ENCODE data around the gene CDK17. TPM values are rescaled to one million over a fixed set of nuclear protein-coding genes. Genes with fewer than 3 reads are reported as not detected.
"Not testable (repeated sequence)": the region's sequence is repeated elsewhere in the genome, so short reads cannot be mapped to it uniquely, and the experiment has no call there.

Gene CDK17
- total and polyA plus RNA-seq, 12 donors: 8.5 to 32.4 (median 21.0) TPM

DNA sequence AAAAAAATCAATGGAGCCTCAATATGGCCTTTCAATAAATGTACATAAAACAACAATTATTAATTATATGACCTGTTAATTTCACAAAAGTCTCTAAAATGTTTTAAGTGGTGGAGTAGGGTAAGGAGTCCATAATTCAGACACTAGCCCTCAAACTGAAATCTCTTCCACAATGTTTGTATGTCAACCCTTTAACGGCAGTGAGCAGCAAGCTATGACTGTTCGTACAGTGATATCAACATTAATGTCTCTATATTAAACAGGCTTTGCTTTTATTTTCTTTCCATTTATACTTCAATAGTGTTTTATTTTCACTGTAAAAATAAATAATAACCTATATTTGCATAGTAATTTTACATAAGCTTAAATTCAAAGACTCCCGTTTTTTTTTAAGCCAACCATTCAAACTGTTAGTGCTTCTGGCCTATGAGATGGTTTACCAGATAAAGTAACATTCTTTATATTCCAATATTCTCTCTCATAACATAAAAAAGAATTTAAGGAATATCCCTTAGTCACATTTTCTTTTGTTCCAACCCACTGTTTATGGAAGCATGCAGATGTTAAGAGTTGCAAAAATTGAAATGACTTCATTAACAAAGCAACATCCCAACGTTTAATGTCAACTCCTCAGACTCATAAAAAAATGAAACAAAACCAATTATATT, 2.3 kb downstream of the CDK17 start:
- TF ChIP-seq, protein P1, sequence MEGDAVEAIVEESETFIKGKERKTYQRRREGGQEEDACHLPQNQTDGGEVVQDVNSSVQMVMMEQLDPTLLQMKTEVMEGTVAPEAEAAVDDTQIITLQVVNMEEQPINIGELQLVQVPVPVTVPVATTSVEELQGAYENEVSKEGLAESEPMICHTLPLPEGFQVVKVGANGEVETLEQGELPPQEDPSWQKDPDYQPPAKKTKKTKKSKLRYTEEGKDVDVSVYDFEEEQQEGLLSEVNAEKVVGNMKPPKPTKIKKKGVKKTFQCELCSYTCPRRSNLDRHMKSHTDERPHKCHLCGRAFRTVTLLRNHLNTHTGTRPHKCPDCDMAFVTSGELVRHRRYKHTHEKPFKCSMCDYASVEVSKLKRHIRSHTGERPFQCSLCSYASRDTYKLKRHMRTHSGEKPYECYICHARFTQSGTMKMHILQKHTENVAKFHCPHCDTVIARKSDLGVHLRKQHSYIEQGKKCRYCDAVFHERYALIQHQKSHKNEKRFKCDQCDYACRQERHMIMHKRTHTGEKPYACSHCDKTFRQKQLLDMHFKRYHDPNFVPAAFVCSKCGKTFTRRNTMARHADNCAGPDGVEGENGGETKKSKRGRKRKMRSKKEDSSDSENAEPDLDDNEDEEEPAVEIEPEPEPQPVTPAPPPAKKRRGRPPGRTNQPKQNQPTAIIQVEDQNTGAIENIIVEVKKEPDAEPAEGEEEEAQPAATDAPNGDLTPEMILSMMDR (IDR thresholded peaks at IDR 0.05): no peak
- intact Hi-C loops (cut with DNase I): loop anchor here in 7 of 10 donors (2.0 to 10.0 kb wide), 10 partner anchors 21 to 333 kb away; no protein-coding TSS in a partner anchor
- Histone ChIP-seq H3K4me1 (peaks cover 0 to 62% (median 45%) of the 10 kb centered on the region in 9 donors), H3K9me3 (no peaks in the 10 kb centered on the region), H3K36me3 (no peaks in the 10 kb centered on the region), H3K27me3 (no peaks in the 10 kb centered on the region), H3K4me3 (peak overlapping the region; percentile 70 to 97 (median 90)), H3K27ac (peak overlapping the region in 9 of 10 donors; percentile 92 to 100 (median 99))
- DNase-seq: no peak
- no peak for ATAC-seq
- WGBS, 2 donors: 20 to 24% methylated on average over 4 of the region's 4 CpGs

DNA sequence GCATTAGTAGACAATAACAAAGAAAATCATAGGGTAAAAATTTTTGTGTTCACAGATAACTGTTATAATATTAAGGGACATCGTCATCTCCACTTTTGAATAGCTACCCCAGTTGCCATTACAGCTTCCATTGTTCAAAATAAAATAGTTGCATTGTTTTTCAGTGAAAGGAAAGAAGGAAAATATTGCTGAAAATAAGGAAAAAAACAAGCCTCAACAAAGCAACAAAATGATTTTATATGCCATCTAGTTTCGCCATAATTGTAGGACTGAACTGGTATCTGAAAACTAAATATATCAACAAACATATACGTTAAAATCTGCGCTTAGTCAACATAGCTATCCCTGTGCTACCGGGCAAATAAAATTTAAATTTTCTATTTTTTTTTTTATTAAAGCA, 3.3 kb downstream of the CDK17 start:
- peak overlapping the region in 7 of 10 donors; percentile 74 to 97 (median 92) for H3K4me3 ChIP-seq

DNA sequence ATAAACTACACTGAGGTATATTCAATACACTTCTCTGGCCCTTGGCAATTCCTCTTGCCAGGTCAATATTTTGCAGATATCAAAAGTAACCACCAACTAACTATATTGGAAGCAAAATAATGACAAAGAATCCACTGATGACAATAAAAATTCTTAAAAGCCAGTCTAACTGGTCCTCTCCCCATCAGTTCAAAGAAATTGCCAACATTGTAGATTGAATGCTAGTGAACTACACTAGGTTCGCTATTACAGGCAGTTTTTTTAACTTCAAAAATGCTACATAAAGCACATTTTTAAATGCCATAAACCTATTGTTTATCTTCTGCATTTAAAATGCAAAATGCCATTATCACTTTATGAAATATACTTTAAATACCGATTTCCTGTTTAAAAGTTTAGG, 4.0 kb downstream of the CDK17 start:
- peak overlapping the region in 3 of 10 donors; percentile 74 to 93 (median 91) for H3K4me3 ChIP-seq
- DNase-seq: no peak
- ATAC-seq: no peak
- H3K9me3 ChIP-seq: no peaks in the 10 kb centered on the region
- intact Hi-C loops (cut with DNase I): loop anchor here in 6 of 10 donors (2.0 to 10.0 kb wide), 9 partner anchors 19 to 331 kb away; no protein-coding TSS in a partner anchor
- peak overlapping the region in 6 of 10 donors; percentile 18 to 100 (median 99) for H3K27ac ChIP-seq
- H3K36me3 ChIP-seq: no peaks in the 10 kb centered on the region
- H3K4me1 ChIP-seq: peaks cover 0 to 72% (median 44%) of the 10 kb centered on the region in 9 donors
- H3K27me3 ChIP-seq: no peaks in the 10 kb centered on the region
- WGBS, 2 donors: 79 to 84% methylated on average over 2 of the region's 2 CpGs
- TF ChIP-seq, protein P1 (IDR thresholded peaks at IDR 0.05): no peak

More for the DNA sequence above, 3.3 kb downstream of the CDK17 start:
- TF ChIP-seq, protein P1 (IDR thresholded peaks at IDR 0.05): no peak
- intact Hi-C loops (cut with DNase I): loop anchor here in 6 of 10 donors (2.0 to 10.0 kb wide), 9 partner anchors 20 to 332 kb away; no protein-coding TSS in a partner anchor
- DNase-seq: no peak
- no peaks in the 10 kb centered on the region for H3K27me3 ChIP-seq
- no peaks in the 10 kb centered on the region for H3K36me3 ChIP-seq
- H3K9me3 ChIP-seq: no peaks in the 10 kb centered on the region
- WGBS, 2 donors: 67 to 69% methylated on average over 5 of the region's 5 CpGs
- peaks cover 0 to 72% (median 50%) of the 10 kb centered on the region in 9 donors for H3K4me1 ChIP-seq
- peak overlapping the region in 6 of 10 donors; percentile 99 to 100 (median 100) for H3K27ac ChIP-seq
- no peak for ATAC-seq

DNA sequence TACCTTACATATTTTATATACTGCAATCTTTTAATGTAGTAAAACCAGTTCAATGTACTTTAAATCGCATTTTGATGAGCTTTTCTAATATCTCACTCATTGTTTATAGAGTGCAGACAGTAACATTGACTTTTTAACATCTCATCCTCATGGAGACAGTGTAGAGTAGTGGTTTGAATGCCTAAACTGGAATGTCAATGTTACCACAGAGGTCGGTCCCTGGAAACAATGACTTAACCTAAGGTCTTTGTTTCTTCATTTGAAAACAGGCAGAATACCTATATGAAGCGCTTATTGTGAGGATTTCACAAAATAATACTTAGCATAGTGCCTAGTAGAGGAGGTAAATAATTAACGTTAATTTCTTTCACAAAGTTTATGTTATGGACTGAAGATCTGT, 5.0 kb downstream of the CDK17 start:
- TF ChIP-seq, protein P1 (IDR thresholded peaks at IDR 0.05): no peak
- no peak for DNase-seq
- WGBS, 2 donors: 81 to 84% methylated on average over 4 of the region's 4 CpGs
- peaks cover 0 to 77% (median 44%) of the 10 kb centered on the region in 9 donors for H3K4me1 ChIP-seq
- ATAC-seq: no peak
- H3K9me3 ChIP-seq: no peaks in the 10 kb centered on the region
- no peaks in the 10 kb centered on the region for H3K27me3 ChIP-seq
- H3K27ac ChIP-seq: peak overlapping the region in 3 of 10 donors; percentile 35 to 99 (median 39)
- H3K4me3 ChIP-seq: no peak overlapping the region
- intact Hi-C loops (cut with DNase I): loop anchor here in 6 of 10 donors (5.0 to 10.0 kb wide), 8 partner anchors 50 to 330 kb away; no protein-coding TSS in a partner anchor
- H3K36me3 ChIP-seq: no peaks in the 10 kb centered on the region

DNA sequence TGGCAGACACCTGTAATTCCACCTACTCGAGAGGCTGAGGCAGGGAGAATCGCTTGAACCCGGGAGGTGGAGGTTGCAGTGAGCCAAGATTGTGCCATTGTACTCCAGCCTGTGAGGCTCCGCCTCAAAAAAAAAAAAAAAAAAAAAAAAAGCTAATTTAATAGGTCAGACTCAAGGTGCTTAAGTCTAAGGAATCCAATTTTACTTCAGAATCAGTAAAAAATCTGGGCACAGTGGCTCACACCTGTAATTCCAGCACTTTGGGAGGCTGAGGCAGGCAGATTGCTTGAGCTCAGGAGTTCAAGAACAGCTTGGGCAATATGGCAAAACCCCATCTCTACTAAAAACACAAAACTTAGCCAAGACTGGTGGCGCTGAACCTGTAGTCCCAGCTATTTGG, 7.0 kb downstream of the CDK17 start:
- not testable (repeated sequence) for DNase-seq, H3K36me3 ChIP-seq, ATAC-seq, H3K27me3 ChIP-seq, H3K4me3 ChIP-seq, H3K9me3 ChIP-seq
- intact Hi-C loops (cut with DNase I): loop anchor here in 4 of 10 donors (10.0 kb wide), 5 partner anchors 48 to 328 kb away; no protein-coding TSS in a partner anchor
- 74 to 82% methylated on average over 5 of the region's 5 CpGs for WGBS, 2 donors
- peaks cover 0 to 82% (median 39%) of the 10 kb centered on the region in 9 donors for H3K4me1 ChIP-seq
- peak overlapping the region in 6 of 10 donors; percentile 3 to 99 (median 16) for H3K27ac ChIP-seq

Measured in heart right ventricle (tissue), 16 donors.